IMR-90 (cell line): Measurements from ENCODE around the gene ATP2A3.

Experiments used
- CHD1 ChIP-seq: IDR thresholded peaks from 2 replicates; pipeline ENCODE4 v1.6.1; 2012; ENCODE audit warnings: low read depth, low read length, improper control_type of control experiment
- CTCF ChIP-seq: conservative IDR thresholded peaks from 2 replicates; pipeline ENCODE4 v1.5.1; 2012; ENCODE audit warnings: mild to moderate bottlenecking, low read depth, low read length, improper control_type of control experiment
- ELK1 ChIP-seq: fragments of 150-350 bp; IDR thresholded peaks from 2 replicates; pipeline ENCODE4 v1.6.1; 2016; ENCODE audit warnings: low read depth, mild to moderate bottlenecking, low read length, moderate library complexity, borderline replicate concordance
- MXI1 ChIP-seq: IDR thresholded peaks from 2 replicates; pipeline ENCODE4 v1.6.1; 2012; ENCODE audit warnings: low read depth, mild to moderate bottlenecking, low read length, moderate library complexity, borderline replicate concordance
- POLR2A ChIP-seq: IDR thresholded peaks from 2 replicates; pipeline ENCODE4 v1.6.1; 2012; ENCODE audit warnings: mild to moderate bottlenecking, low read depth, low read length
- RAD21 ChIP-seq: IDR thresholded peaks from 2 replicates; pipeline ENCODE4 v1.6.1; 2012; ENCODE audit warnings: low read length, improper control_type of control experiment
- RCOR1 ChIP-seq: IDR thresholded peaks from 2 replicates; pipeline ENCODE4 v1.6.1; 2012; ENCODE audit warnings: mild to moderate bottlenecking, low read length, improper control_type of control experiment; ENCODE audit not compliant: insufficient replicate concordance
- SMC3 ChIP-seq: fragments of 150-350 bp; IDR thresholded peaks from 2 replicates; pipeline ENCODE4 v1.6.1; 2016; ENCODE audit warnings: low read depth, mild to moderate bottlenecking, antibody characterized with exemption, low read length, moderate library complexity

GRCh38 chr17:3966720-3967363, 2.6 kb upstream of the ATP2A3 start:
- TF ChIP-seq CTCF: no peak
- no peak for TF ChIP-seq POLR2A
- TF ChIP-seq MXI1: no peak
- no peak for TF ChIP-seq RAD21
- no peak for TF ChIP-seq RCOR1
- no peak for TF ChIP-seq ELK1
- no peak for TF ChIP-seq SMC3
- no peak for TF ChIP-seq CHD1
